NB4 (cell line): ENCODE results near the gene RREB1.

ENCODE experiments used
- DNase-seq: peaks from one replicate; pipeline ENCODE4 v3.0.0; 2010; ENCODE audit warnings: low read depth
- H3K4me3 ChIP-seq: one replicate; pipeline ENCODE4 v1.5.1; 2011; ENCODE audit warnings: mild to moderate bottlenecking, low read depth, low read length, moderate library complexity
- CTCF ChIP-seq: IDR thresholded peaks from one replicate; pipeline ENCODE4 v1.5.1; 2012; ENCODE audit warnings: low read depth, low read length
- MAX ChIP-seq: IDR thresholded peaks from 2 replicates; pipeline ENCODE4 v1.6.1; 2011; ENCODE audit warnings: low read depth, low read length
- MYC ChIP-seq: IDR thresholded peaks from 2 replicates; pipeline ENCODE4 v1.6.1; 2011; ENCODE audit warnings: low read depth, low read length
- POLR2A ChIP-seq: IDR thresholded peaks from 2 replicates; pipeline ENCODE4 v1.6.1; 2011; ENCODE audit warnings: mild to moderate bottlenecking; ENCODE audit not compliant: insufficient read length; ENCODE audit errors: extremely low read depth

RREB1 gene

GRCh38 chr6:7292596-7293255, 185.0 kb downstream of the RREB1 start:
- no peak overlapping the region for H3K4me3 ChIP-seq
- no peak for TF ChIP-seq MAX
- no peak for TF ChIP-seq POLR2A
- no peak for TF ChIP-seq CTCF
- TF ChIP-seq MYC = no peak
- DNase-seq = no peak

GRCh38 chr6:7295916-7296315, 188.2 kb downstream of the RREB1 start:
- no peak overlapping the region for H3K4me3 ChIP-seq
- TF ChIP-seq POLR2A (no peak), MAX (no peak), MYC (no peak), CTCF (no peak)
- DNase-seq = no peak

- DNase-seq = no peak
- TF ChIP-seq MAX (no peak), CTCF (no peak), MYC (no peak), POLR2A (no peak)
- H3K4me3 ChIP-seq = no peak overlapping the region
These were observed 188.8 kb downstream of the RREB1 start for GRCh38 chr6:7296602-7297001.

- H3K4me3 ChIP-seq = no peak overlapping the region
- DNase-seq = no peak
- TF ChIP-seq POLR2A (no peak), MAX (no peak), CTCF (no peak), MYC (no peak)
These were observed 190.4 kb downstream of the RREB1 start for GRCh38 chr6:7298113-7298512.

- DNase-seq = no peak
These were observed 193.2 kb downstream of the RREB1 start for GRCh38 chr6:7300926-7301325.

More at GRCh38 chr6:7300926-7301325, 193.2 kb downstream of the RREB1 start:
- no peak overlapping the region for H3K4me3 ChIP-seq
- no peak for TF ChIP-seq MYC
- TF ChIP-seq CTCF = no peak
- TF ChIP-seq POLR2A = no peak
- no peak for TF ChIP-seq MAX
